ENCODE results near the gene POC1A.

POC1A gene

DNA sequence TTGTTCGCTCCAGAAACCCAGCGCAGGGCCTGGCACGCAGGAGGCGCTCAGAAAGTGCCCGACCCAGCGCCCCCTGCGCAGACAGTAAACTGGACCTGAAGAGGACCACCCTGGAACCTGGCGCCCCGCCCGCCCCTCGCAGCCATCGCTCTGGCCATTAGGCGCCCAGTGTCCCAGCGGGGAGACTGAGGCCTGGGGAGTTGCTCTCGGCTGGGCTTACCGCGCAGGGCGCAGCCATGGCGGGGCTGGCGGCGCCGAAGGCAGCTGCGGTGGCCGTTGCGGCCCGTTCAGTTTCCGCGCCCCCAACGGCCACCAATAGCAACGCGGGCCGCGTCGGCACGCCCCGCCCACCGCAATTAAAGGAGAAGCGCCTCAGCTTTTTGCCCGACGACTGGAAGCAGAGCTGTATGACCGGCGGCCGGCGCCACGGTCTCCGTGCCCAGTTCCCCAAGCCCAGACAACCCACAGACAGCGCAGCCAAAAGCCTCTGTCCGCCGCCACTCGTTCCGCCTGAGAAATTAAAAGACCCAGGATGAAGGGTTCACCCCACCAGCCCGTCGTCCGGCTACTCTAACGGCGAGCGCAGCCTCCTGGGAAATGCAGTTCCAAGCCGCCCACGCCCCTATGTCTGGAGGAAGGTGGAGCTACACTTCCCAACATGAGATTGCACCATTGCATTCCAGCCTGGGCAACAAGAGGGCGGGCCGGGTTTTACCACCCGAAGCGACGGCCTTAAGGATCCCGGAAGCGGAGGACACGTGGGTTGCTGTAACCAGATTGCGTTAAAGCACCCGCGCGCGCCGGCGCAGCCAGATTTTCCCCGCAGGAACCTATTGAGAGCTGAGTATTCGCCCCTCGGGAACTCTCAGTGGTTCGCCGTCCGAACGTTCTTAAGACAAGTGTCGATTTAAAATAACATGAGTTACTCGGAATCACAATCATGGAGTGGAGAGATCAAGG, at the start of gene POC1A:
POC1A (minus strand) TSS at position 289 of the 960 bp plus-strand sequence; CDS start at position 238, 51 bp downstream.
- peak; percentile 85 for DNase-seq (ENCODE audit: low spot score)

DNA sequence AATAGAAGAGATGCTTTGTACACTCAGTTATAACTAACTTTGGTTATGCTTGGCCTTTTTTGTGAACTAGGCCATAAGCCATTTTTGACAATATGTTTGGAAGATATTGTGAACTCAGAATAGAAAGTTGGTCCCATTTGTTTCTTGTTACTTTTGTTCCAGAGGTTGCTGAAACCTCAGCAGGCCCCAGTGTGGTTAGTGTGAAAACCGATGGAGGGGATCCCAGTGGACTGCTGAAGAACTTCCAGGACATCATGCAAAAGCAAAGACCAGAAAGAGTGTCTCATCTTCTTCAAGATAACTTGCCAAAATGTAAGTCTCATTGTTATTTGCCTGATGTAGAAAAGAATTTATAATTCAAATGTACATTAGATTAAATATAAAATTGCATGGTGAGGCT, 49.5 kb upstream of the POC1A start:
- DNase-seq (ENCODE audit: low spot score), result no peak

DNA sequence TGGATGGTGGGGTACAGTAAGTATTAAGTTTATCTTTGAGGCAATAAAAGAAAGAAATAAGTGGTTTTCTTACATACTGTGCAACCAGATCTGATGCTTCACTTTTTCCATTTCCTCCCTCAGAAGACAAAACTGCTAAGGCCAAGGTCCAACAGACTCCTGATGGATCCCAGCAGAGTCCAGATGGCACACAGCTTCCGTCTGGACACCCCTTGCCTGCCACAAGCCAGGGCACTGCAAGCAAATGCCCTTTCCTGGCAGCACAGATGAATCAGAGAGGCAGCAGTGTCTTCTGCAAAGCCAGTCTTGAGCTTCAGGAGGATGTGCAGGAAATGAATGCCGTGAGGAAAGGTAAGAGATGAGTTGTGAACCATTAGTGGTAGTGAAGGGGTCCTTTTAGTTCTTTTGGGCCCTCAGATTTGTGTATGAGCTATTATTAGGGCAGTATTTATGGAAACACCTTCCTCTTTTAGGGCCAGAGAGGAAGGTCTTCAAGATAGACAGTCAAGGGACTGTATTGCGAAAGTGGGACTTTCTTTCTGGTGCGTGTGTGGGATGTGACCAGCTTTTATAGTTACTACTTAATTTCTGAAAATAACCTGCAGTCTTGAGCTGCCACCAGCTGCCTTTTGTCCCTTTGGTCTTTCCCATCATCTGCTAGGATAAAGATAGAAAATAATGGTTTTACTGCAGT, 48.3 kb upstream of the POC1A start:
- DNase-seq (ENCODE audit: low spot score), result no peak

DNA sequence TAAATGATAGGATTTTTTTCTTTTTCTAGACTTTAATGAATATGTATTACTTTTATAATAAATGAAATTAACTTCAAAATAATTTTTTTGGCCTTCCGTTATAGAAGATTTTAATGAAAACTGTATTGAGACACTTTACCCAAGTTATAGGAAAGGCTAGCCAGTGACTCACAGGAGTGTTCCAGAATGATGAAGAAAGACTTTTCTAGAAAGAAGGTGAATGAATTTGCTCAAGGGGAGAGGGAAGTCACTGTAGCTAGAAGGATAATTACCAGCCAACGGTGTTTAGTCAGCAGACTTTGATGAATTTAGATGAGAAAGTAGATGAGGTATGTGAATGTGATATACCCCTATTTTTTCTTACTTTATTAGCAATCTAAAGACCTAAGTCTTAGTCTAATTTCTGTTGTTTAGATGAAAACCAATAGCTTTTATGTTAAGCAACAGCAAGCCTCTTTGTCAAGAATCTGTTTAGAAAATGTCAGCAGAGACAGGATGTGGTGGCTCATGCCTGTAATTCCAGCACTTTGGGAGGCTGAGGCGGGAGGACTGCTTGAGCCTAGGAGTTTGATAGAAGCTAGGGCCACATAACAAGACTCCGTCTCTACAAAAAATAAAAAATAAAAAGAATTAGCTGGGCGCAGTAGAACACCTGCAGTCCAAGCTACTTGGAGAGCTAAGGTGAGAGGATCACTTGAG, 46.9 kb upstream of the POC1A start:
- no peak for DNase-seq (ENCODE audit: low spot score)

DNA sequence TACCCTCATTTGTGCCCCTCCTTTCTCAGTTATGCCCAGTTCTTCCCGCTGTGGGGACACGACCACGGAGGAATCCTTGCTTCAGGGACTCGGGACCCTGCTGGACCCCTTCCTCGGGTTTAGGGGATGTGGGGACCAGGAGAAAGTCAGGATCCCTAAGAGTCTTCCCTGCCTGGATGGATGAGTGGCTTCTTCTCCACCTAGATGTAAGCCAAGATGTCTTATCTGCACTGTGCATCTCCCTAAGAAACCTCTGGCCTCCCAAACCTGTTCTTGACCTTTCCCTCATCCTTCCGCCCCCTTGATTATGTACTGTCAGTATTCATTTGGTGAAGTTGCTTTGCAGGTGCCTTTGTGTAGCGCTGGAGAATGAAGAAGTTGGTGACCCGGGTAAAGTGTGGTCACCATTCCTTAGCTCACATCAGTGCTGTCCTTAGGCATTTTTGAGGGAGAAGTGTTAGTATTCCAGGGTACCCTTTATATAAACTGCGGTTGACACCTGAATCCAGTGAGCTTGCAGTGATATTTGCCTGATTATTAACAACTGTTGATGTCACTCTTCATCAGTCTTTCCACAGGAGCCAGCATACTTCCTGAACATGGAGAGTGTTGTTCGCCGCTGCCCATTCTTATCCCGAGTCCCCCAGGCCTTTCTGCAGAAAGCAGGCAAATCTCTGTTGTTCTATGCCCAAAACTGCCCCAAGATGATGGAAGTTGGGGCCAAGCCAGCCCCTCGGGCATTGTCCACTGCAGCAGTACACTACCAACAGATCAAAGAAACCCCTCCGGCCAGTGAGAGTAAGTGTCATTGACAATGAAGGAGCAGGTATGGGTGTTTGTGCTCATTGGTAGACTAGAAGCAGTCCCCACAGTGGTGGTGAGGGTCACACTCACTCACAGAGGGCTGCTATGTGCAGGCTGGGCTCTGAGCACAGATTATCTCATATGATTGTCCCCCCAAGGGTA, 44.7 kb upstream of the POC1A start:
- no peak for DNase-seq (ENCODE audit: low spot score)

DNA sequence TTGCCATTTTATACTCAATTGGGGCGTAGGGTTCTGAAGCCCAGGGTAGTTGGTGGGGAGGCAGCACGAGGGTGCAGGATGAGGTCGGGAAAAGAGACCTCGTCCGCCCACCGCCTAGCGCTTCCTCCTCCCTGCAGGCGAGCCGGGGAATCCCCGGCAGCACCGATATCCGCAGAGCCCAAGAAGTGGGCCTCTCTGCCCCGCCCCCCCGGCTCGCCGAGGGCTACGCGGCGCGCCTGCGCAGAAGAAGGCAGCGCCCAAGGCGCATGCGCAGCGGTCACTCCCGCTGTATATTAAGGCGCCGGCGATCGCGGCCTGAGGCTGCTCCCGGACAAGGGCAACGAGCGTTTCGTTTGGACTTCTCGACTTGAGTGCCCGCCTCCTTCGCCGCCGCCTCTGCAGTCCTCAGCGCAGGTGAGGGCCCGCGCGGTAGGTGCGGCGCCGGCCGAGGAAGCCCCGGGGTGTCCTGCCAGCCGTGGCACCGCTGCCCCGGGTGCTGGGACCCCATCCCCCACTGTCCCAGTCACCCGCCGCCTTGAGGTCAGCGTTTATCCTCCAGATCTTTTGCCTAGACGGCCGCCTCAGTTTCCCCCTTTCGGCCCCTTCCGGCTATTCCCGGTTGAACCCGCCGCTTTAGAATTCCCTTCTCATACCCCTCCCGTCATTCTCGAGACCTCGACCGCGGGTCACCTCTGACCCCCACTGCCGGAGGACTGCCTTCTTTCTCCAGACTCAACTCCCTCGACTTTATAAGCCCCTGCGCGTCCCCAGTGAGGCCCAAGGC, 43.8 kb upstream of the POC1A start, which contains the start of gene ALAS1:
ALAS1 (plus strand) TSS at position 319 of the 784 bp plus-strand sequence. CDS start 1,082 bp downstream, outside the sequence.
- peak; percentile 84 for DNase-seq (ENCODE audit: low spot score)

DNA sequence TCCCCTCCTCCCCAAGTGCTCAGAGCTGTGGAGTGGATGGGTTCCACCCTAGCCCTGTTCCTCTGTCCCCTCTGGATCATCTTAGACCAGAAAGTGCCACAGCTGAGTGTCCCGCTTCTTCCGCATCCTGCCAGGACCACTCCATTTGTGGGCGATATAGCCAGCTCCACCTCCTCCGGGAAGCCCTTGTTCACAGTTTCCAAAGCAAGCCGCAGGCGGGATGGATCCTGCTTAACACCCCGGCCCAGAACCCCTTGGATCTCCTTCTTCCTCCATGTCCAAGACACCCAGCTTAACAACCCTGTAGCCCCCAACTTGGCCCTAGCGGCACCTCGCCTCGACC, 43.2 kb upstream of the POC1A start:
- no peak for DNase-seq (ENCODE audit: low spot score)

DNA sequence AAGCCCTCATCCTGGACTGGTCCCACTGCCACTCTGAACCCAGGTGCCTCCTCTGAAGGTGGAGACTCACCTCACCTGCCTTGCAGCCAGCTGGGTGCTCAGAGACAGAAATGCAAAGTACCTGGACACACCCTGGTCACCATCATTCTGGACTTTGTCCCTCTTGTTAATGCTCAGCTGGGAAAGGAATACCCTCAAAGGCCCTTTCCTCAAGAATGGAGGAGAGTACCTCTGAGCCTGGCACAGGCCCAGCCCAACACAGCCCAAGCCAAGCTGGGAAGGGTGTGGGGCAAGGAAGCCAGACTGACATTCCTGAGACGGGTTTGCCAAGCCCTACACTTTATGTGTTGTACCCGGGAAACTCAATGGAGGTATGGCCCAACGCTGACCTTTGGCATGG, 42.8 kb upstream of the POC1A start:
- no peak for DNase-seq (ENCODE audit: low spot score)

DNA sequence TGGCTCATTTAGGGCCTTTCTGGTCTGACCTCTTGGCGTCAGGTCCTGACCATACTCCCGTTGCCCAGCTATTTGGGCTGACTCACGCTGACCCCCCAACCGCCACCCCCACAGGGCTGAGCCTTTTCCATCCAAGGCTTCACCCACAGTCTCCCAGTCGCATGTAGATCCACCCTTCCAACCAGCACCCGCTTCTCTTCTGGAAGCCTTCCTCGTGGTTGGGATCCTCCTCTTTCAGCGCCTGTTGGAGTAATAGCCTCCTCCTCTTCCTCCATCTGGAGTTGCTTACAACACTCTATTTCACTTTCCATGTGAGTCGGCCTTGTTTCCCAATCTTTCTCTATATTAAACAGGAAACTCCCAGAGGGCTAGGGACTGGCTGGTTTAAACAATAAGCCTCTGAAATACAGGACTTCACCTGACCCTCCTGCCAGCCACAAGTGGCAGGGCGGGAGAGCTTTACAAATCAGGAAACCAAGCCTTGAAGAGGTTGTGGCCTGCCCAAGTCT, 41.7 kb upstream of the POC1A start:
- no peak for DNase-seq (ENCODE audit: low spot score)

DNA sequence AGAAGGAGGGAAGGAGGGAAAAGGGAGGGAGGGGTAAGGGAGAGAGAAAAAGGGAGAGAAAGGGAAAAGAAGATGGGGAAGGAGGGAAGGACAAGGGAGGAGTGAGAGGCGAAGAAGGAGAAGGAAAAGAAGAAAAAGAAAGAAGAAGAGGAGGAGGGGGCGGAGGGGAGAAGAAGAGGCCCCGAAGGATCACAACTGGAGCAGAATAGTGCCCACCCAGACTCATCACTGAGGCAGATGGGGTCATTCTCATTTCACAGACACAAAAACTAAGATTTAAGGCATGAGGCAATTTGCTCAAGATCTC, 41.0 kb upstream of the POC1A start:
- DNase-seq (ENCODE audit: low spot score), result no peak

DNA sequence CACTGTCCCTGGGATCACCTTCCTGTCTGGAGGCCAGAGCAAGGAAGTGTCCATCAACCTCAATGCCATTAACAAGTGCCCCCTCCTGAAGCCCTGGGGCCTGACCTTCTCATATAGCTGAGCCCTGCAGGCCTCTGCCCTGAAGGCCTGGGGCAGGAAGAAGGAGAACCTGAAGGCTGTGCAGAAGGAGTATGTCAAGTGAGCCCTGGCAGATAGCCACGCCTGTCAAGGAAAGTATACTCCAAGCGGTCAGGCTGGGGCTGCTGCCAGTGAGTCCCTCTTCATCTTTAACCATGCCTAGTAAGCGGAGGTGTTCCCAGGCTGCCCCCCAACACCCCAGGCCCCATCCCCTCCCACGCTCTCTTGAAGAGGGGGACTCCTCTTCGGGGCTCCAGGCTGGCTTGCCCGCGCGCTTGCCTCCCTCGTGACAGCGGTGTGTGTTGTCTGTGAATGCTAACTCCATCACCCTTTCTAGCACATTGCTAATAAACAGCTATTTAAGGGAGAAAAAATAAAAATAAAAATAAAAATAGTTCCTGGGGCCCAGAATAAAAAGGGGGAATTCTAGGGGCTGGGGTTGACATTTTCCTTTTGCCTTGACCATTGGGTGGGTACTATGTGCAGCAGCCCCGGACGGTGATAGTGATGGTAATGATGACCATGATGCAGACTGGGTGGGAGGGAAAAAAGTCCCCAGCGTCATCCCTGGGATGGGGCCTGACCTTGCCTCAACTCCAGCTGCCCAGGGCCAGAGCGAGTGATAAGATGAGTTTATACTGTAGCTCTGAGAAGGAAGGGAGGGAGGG, 40.5 kb upstream of the POC1A start:
- DNase-seq (ENCODE audit: low spot score), result no peak

DNA sequence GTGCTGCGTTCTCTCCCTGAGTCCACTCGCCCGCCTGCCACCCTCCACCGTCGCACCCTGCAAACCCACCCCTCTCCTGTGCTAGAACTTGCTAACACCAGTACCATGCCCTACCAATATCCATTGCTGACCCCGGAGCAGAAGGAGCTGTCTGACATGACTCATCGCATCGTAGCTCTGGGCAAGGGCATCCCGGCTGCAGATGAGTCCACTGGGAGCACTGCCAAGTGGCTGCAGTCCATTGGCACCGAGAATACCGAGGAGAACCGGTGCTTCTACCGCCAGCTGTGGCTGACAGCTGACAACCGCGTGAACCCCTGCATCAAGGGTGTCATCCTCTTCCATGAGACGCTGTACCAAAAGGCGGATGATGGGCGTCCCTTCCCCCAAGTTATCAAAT, 38.8 kb upstream of the POC1A start:
- DNase-seq (ENCODE audit: low spot score), result no peak

DNA sequence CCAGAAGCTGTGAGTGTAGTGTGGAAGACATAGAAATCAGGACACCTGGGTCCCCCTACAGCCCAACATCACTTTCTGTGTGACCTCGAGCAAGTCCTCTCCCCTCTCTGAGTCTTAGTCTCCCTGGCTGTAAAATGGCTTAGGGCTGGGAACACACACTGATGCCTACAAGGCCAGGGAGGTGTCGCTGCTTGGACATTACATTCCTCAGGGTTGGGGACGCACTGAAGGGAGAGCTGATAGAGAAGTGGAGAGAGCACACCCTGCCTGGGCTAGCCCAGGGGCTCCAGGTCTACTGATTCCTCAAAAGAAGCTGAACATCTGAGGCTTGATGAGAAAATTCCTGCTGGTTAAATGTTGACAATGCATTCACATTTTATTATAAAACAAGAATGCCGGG, 37.4 kb upstream of the POC1A start:
- no peak for DNase-seq (ENCODE audit: low spot score)

DNA sequence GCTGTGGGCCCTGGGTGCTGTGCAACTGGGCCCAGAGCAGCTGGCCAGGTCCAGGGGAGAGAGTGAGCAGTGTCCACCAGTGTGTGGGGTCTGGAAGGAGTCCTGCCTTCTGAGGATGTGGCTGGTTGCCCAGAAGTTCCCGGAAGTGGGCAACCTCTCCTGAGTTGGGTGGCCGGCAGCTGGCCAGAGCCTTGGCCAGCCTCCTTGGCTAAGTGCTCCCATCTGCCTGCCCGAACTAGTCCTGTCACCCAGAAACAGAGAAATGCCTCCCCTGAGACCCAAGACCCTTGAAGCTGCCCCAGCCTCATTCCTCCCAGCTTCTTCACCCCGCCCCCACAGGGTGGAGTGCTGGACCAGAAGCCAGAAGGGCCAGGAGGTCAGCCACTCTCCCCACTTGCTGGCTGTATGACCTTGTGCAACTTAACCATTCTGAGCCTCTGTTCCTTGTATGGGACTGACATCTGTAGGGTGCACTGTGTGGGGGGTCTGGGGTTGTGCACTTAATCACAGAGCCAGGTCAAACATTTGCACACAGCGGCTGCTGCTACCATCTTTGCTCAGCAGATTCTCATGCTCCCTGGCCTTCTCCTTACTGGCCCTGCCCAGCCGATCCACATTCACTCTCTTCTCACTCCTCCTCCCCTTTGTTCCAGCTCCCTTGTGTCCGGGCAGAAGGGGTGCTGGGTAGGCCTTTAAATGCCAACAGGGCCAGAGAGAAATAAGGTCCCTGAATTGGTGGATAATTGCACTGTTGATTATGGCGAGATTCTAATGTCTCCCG, 36.3 kb upstream of the POC1A start:
- no peak for DNase-seq (ENCODE audit: low spot score)

DNA sequence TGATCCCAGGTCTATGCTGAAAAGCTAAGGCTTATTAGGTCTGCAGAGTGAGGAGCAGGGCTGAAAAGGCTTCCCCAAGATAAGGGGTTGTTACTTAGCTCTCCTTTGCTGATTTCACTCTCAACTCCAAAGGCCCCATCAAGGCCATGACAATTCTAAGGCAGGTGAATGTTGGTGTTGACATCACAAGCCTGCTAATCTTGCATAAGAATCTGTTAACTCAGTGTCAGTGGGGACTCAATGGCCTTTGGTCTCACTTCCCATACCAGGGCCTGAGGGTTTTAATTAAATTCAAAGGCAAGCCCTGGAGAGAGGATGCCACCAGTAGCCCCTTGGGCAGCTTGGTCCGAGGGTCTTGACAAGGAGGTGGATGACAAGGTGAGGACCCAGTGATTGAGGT, 34.3 kb upstream of the POC1A start:
- no peak for DNase-seq (ENCODE audit: low spot score)

DNA sequence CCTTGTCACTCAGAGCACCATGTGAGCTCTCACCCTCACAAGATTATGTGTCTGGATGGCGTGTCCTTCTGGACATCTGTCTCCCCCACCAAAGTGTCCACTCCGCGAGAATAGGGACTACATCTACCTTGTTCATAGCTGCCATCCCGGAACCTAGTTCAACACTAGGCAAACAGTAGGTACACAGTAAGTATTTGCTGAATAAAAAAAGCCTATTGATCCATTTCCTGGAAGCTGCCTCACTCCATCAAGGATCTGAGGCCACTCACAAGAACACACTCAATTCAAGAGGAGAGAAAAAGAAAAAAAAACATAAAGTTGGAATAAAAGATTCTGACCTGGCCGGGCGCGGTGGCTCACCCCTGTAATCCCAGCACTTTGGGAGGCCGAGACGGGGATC, 32.5 kb upstream of the POC1A start:
- DNase-seq (ENCODE audit: low spot score), result no peak

DNA sequence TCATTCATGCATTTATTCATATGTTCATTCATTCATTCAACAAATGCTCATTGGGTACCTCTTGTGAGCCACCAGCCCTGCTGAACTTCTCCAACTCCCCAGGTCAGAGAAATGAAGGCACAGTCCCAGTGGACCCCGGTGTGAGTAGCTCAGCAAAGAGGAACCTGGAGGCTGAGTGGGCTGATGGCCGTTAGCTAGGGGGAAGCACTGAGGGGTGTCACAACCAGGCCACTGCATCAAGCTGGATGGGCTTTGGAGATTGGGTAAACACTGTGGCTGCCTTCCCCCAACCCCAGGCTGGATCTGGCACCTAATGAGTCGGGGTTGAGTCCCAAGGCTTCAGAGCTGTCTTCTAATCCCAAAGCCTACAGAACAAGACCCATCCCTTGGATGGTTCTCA, 31.6 kb upstream of the POC1A start:
- no peak for DNase-seq (ENCODE audit: low spot score)

DNA sequence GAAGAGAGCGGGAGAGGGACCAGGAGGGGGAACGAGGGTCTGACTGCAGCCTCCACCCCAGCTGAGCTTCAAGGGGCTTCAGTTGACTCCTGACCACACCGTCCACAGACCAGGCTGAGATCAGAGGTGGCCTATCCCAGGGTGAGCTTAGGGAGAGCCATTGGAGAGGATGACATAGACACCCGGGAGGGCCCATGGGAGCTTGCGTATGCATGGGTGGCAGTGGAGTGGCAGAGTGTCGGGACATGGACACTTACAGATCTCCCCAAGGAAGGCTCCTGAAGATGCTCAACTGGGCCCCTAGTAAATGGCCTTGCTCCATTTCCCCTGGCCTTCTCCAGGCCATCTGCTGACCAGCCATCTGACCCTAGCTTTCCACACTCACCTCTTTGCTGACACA, 31.1 kb upstream of the POC1A start:
- no peak for DNase-seq (ENCODE audit: low spot score)

DNA sequence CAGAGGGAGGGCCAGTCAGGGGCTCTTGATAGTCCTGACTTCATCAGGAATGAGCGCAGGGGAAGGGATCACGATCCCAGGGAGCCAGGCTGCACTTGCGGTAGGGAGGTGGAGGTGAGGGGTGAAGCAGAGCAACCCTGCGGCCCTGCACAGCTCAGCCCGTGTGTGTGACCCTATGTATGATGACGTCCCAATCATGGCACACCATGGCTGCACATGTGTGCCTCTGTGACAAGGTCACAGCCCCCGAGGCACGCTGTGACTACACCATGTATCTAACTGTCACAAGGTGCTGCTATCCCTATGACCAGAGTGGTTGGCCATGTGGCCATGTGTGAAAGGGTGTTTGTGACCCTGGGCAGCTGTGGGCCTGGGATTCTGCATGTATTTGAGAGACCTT, 30.5 kb upstream of the POC1A start:
- DNase-seq (ENCODE audit: low spot score), result no peak
